Dendritic cell treated with granulocyte-macrophage colony-stimulating factor and Interleukin-4, amounts not matched to agents 40 ng/mL and 50 ng/mL, for 4 days (primary cell): ENCODE data around the gene TPRA1.
"Not testable (repeated sequence)": the region's sequence is repeated elsewhere in the genome, so short reads cannot be mapped to it uniquely, and the experiment has no call there.

Source experiments
- H3K27ac Mint-ChIP-seq: one replicate; pipeline ENCODE4 v1.8.0; 2022; ENCODE audit warnings: mild to moderate bottlenecking, mixed read lengths
- H3K27me3 Mint-ChIP-seq: one replicate; pipeline ENCODE4 v1.8.0; 2022; ENCODE audit warnings: mild to moderate bottlenecking, mixed read lengths
- H3K36me3 Mint-ChIP-seq: one replicate; pipeline ENCODE4 v1.8.0; 2022; ENCODE audit warnings: low read depth, mixed read lengths
- H3K4me1 Mint-ChIP-seq: one replicate; pipeline ENCODE4 v1.8.0; 2022; ENCODE audit warnings: low read depth, mixed read lengths
- H3K4me3 Mint-ChIP-seq: one replicate; pipeline ENCODE4 v1.8.0; 2022; ENCODE audit warnings: mild to moderate bottlenecking, moderate library complexity, mixed read lengths
- H3K9me3 Mint-ChIP-seq: one replicate; pipeline ENCODE4 v1.8.0; 2022; ENCODE audit warnings: mixed read lengths
- intact Hi-C: fragments of 100-400 bp; cut with micrococcal nuclease; formaldehyde crosslinking; loops from one replicate; pipeline ENCODE4 v1.15.0; 2022

The TPRA1 gene

DNA sequence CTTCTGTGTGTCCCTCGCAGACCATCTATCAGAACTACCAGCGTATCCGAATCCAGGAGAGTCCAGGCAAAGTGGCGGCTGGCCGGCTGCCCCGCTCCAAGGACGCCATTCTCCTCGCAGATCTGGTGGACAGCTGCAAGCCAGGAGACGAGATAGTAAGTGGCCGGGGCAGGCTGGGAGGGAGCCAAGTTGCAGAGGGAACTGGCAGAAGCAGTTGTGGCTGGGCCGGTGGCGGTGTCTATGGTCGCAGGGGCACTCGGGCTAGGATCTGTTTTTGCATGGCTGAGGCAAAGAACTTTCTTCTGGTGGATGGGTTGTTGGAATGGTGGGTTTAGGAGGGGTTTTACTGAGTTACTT is 17.8 kb upstream of the TPRA1 start:
- Mint-ChIP-seq H3K36me3 (peaks cover 68% of the 10 kb centered on the region), H3K4me3 (no peak overlapping the region), H3K9me3 (no peaks in the 10 kb centered on the region), H3K4me1 (peaks cover 21% of the 10 kb centered on the region), H3K27me3 (no peaks in the 10 kb centered on the region), H3K27ac (peak overlapping the region; percentile 8)
- intact Hi-C loops: no loop called here

DNA sequence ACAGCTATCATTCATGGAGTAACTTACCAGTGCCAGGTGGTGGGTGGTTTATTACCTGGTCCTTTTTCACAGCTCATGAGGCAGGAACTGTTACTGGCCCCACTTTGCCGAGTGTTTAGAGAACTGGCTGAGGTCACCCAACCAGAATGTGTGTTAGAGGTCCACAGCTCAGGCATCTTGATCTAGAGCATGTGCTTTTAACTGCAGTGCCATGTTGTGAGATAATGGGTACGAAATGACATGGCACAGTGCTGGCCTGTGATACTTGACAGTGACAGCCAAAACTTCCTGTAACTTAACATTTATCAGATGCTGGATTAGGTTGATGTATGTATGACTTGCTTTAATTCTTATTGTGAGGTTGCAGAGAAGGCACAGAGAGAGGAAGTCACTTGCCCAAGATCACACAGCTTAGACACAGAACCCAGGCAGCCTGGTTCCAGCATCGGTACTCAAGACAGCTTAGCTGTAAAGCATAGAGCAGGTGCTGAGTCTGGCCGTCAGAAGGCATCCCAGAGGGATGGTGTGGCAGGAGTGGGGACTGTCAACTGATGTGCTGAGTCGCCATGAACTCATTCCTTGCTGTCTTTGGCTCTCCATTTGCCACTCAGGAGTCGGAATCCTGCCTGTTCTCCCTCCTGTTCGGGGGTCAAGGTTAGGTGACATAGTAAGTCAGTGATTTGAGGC is 17.3 kb upstream of the TPRA1 start:
- intact Hi-C loops: no loop called here
- H3K36me3 Mint-ChIP-seq: peaks cover 68% of the 10 kb centered on the region
- H3K9me3 Mint-ChIP-seq: no peaks in the 10 kb centered on the region
- no peaks in the 10 kb centered on the region for H3K27me3 Mint-ChIP-seq
- H3K27ac Mint-ChIP-seq: no peak overlapping the region
- no peak overlapping the region for H3K4me3 Mint-ChIP-seq
- peaks cover 21% of the 10 kb centered on the region for H3K4me1 Mint-ChIP-seq

DNA sequence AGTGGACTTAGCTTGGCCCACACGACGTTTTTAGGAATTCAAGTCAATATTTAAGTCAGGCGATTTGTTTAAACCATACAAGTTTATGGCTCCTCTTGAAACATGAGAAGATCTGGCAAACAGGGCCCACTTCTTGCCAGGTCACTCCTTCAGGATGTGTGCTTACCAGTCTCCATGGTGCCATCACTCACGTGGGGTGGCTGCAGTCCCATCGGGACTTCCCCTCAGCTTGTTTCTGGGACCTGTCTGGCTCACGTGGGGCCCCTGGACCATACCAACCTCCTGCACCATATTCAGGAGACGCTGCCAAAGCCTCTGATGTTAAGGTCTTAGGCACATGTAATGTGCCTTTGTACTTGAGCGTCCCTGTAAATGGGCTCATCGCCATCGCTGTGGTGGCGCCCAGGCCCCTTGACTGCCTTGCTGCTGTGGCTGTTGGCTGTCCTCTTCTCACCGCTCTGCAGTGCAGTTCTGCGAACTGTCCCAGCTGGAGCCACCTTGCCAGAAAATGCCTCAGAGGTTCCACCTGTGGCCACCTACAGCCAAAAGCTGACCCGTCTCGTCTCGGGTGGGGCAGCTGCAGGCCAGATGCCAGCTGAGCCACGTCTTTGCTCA is 16.6 kb upstream of the TPRA1 start:
- Mint-ChIP-seq H3K9me3 (no peaks in the 10 kb centered on the region), H3K27me3 (no peaks in the 10 kb centered on the region), H3K4me1 (peaks cover 21% of the 10 kb centered on the region), H3K36me3 (peaks cover 71% of the 10 kb centered on the region), H3K4me3 (no peak overlapping the region), H3K27ac (no peak overlapping the region)
- intact Hi-C loops: no loop called here

DNA sequence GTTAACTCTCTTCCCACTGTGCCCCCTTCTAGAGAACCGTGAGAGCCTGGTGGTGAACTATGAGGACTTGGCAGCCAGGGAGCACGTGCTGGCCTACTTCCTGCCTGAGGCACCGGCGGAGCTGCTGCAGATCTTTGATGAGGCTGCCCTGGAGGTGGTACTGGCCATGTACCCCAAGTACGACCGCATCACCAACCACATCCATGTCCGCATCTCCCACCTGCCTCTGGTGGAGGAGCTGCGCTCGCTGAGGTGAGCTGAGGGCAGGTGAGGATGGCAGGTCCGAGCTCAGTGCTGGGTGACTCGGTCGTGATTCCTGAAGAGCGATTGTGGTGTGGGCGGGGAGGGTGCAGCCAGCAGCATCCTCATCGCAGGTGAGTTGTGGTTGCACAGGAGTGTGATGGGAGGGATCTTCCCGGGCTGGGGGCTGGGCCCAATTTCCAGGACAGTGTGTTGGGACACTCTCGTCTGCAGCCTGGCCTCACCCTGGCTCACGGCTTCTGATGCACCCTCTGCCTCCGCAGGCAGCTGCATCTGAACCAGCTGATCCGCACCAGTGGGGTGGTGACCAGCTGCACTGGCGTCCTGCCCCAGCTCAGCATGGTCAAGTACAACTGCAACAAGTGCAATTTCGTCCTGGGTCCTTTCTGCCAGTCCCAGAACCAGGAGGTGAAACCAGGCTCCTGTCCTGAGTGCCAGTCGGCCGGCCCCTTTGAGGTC is 15.7 kb upstream of the TPRA1 start:
- intact Hi-C loops: no loop called here
- H3K36me3 Mint-ChIP-seq: peaks cover 66% of the 10 kb centered on the region
- no peak overlapping the region for H3K4me3 Mint-ChIP-seq
- H3K4me1 Mint-ChIP-seq: peaks cover 21% of the 10 kb centered on the region
- H3K27ac Mint-ChIP-seq: no peak overlapping the region
- H3K9me3 Mint-ChIP-seq: no peaks in the 10 kb centered on the region
- no peaks in the 10 kb centered on the region for H3K27me3 Mint-ChIP-seq

DNA sequence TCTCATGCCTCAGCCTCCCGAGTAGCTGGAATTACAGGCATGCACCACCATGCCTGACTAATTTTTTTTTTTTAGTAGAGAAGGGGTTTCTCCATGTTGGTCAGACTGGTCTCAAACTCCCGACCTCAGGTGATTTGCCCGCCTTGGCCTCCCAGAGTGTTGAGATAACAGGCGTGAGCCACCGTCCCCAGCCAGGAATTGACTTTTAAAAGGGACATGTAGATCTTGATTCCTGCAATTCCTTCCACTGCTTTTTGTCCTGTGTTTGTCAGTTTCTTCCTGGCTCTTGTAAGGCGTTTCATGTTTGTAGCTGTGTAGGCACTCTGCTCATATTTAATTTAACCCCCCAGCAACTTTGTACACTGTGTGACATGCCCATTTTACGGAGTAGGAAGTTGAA is 15.0 kb upstream of the TPRA1 start:
- H3K4me3 Mint-ChIP-seq, H3K27ac Mint-ChIP-seq, intact Hi-C loops, H3K27me3 Mint-ChIP-seq, H3K9me3 Mint-ChIP-seq: not testable (repeated sequence)
- Mint-ChIP-seq H3K36me3 (peaks cover 59% of the 10 kb centered on the region), H3K4me1 (peaks cover 20% of the 10 kb centered on the region)

DNA sequence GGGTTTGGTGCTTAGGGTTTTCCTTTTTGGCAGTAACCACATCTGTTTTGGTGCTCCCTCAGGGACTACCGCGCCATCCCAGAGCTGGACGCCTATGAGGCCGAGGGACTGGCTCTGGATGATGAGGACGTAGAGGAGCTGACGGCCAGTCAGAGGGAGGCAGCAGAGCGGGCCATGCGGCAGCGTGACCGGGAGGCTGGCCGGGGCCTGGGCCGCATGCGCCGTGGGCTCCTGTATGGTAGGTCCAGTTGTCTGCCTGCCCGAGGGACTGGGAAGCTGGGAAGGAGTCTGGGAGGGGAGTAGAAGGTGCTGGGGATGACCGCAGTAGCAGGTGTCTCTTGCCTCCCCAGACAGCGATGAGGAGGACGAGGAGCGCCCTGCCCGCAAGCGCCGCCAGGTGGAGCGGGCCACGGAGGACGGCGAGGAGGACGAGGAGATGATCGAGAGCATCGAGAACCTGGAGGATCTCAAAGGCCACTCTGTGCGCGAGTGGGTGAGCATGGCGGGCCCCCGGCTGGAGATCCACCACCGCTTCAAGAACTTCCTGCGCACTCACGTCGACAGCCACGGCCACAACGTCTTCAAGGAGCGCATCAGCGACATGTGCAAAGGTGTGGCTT is 14.1 kb upstream of the TPRA1 start:
- Mint-ChIP-seq H3K9me3 (no peaks in the 10 kb centered on the region), H3K4me3 (no peak overlapping the region), H3K27ac (no peak overlapping the region), H3K4me1 (peaks cover 11% of the 10 kb centered on the region), H3K36me3 (peaks cover 56% of the 10 kb centered on the region), H3K27me3 (no peaks in the 10 kb centered on the region)
- intact Hi-C loops: no loop called here

DNA sequence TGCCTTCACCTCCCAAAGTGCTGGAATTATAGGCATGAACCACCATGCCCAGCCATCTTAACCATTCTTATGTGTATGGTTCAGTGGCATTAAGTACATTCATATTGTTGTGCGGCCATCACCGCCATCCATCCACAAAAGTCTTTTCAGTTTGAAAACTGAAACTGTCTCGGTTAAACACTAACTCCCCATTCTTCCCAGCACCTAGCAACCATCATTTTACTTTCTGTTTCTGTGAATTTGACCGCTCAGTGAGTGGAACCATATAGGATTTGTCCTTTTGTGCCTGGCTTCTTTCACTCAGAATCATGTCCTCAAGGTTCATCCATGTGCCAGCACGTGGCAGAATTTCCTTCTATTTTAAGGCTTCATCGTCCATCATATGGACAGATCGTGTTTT is 13.5 kb upstream of the TPRA1 start:
- intact Hi-C loops: no loop called here
- peaks cover 54% of the 10 kb centered on the region for H3K36me3 Mint-ChIP-seq
- no peaks in the 10 kb centered on the region for H3K9me3 Mint-ChIP-seq
- no peak overlapping the region for H3K27ac Mint-ChIP-seq
- no peak overlapping the region for H3K4me3 Mint-ChIP-seq
- H3K27me3 Mint-ChIP-seq: no peaks in the 10 kb centered on the region
- peaks cover 9% of the 10 kb centered on the region for H3K4me1 Mint-ChIP-seq

DNA sequence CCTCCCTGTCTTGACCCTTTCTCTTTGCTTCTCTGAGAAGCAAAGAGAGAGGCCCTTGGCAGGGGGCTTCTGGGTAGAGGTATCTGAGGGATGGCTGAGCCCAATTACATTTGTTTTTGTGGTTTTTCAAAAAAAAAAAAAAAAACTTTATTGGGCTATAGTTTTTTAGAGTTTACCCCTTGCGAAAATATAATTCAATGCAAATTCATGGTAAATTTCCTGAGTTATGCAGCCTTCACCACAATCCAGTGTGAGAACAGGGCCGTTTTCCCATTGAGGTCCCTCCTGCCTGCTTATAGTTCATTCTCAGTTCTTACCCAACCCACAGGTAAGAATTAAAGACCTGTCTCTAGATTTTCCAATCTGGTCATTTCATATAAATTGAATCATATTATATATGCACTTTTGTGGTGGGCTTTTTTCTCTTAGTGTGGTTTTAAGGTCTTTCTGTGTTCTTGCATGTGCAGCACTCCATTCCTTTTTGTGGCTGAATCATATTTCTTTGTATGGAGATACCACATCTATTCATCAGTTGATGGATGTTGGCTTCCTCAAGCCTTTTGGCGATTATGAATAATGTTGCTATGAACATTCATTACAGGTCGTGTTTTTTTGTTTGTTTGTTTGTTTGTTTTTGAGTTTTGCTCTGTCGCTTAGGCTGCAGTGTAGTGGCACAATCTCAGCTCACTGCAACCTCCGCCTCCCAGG is 10.4 kb upstream of the TPRA1 start:
- H3K9me3 Mint-ChIP-seq: no peaks in the 10 kb centered on the region
- no peak overlapping the region for H3K27ac Mint-ChIP-seq
- no peaks in the 10 kb centered on the region for H3K27me3 Mint-ChIP-seq
- H3K4me3 Mint-ChIP-seq: no peak overlapping the region
- H3K36me3 Mint-ChIP-seq: peaks cover 36% of the 10 kb centered on the region
- peaks cover 17% of the 10 kb centered on the region for H3K4me1 Mint-ChIP-seq
- intact Hi-C loops: no loop called here

DNA sequence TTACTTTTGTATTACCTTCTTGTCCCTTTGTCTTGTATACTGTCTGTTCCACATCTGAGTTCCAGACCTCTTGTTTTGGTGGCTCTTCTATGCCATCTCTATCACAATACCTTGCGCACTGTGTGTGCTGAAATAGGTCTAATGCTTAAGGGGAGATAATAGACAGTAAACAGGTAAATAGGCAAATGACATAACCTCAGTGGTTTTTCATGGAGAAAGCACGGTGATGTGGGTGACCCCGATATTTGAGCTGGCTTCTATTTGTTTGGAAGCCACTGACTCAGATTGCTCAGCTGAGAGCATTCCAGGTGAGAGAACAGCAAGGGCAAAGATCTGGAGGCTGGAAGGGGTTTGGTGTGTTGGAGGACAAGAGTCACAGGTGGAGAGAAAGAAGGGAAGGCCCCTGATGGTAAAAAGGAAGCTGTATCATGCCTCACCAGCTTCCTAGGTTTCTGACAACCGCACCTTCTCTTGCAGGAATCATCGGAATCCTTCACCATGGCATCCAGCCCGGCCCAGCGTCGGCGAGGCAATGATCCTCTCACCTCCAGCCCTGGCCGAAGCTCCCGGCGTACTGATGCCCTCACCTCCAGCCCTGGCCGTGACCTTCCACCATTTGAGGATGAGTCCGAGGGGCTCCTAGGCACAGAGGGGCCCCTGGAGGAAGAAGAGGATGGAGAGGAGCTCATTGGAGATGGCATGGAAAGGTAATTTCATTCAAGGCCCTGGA is 8.5 kb upstream of the TPRA1 start:
- Mint-ChIP-seq H3K27me3 (no peaks in the 10 kb centered on the region), H3K36me3 (peaks cover 17% of the 10 kb centered on the region), H3K4me1 (peaks cover 17% of the 10 kb centered on the region), H3K9me3 (no peaks in the 10 kb centered on the region), H3K27ac (peak overlapping the region; percentile 84), H3K4me3 (peak overlapping the region; percentile 85)
- intact Hi-C loops: loop anchor here (1.0 to 5.0 kb wide), 2 partner anchors 9 to 453 kb away; partner anchors contain the start of genes SEC61A1 and TPRA1

DNA sequence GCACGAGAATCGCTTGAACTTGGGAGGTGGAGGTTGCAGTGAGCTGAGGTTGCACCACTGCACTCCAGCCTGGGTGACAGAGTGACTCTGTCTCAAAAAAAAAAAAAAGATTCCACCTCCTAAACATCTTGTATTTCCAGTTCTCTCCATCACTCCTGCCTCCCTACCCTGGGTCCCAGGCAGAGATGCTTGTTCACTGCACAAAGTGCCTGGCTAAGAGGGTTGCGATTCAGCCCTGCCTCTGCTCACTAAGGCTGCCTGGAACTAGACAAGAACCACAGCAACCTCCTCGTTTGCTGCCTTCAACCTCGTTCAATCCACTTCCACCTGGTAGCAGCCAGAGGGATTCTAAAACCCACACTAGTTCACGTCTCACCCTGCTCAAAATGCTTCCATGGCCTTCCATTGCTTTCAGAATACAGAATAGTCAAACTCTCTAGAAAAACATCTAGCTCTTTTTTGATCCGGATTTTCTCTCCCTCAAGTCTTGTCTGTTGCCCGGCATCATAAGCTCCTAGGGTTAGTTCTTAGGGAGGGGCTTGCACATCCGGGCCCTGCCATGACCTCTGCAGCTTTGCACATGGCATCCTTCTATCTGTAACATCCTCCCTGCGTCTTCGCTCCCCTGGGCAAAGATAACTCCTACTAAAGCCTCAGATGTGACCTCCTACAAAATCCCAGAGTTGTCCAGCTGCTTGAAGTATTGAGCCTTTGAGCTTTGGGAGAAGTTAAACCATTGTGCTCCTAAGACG is 6.7 kb upstream of the TPRA1 start:
- Mint-ChIP-seq H3K9me3 (no peaks in the 10 kb centered on the region), H3K27ac (peak overlapping the region; percentile 84), H3K4me1 (peaks cover 24% of the 10 kb centered on the region), H3K27me3 (no peaks in the 10 kb centered on the region), H3K4me3 (no peak overlapping the region), H3K36me3 (peaks cover 10% of the 10 kb centered on the region)
- intact Hi-C loops: loop anchor here (5.0 kb wide), 1 partner anchor 455 kb away; the partner anchor contains the start of gene SEC61A1

DNA sequence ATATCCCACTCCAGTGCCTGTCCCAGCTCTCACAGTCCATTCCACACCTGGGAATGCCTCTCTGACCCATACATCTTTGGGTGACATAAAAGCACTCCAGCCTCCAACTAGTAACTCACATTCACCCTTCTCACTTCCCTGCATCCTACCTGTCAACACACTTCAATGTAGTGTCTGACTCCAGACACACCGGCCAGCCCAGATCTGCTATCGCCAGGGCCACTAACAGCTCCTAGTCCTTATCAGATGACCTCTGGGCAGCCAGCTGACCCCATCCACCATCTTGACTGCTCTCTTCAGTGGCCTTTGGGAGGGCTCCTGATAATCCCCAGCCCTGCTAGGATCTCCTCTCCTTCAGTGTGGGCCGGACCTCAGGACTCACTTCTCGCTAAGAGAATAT is 4.8 kb upstream of the TPRA1 start:
- intact Hi-C loops: loop anchor here (5.0 kb wide), 1 partner anchor 457 kb away; the partner anchor contains the start of gene SEC61A1
- H3K27ac Mint-ChIP-seq: peak overlapping the region; percentile 0

DNA sequence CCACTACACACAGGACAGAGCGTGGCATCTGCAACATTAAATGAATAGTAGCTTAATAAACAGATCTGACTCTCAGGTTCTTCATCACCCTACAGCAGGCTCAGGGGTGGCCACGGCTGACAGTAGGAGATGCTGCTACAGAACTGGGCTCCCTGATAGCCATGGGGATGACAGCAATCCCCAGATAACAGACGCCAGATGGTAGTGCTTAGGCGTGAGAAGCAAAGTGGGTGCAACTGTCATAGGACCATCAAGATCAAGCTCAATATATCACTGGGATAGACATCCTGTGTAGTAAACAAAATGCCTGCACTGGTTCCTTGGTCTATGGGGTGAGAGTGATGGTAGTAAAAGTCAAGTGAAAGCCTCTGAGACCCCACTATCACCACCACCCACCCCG is 2.6 kb upstream of the TPRA1 start:
- Mint-ChIP-seq H3K27me3 (no peaks in the 10 kb centered on the region), H3K9me3 (no peaks in the 10 kb centered on the region)

More for the DNA sequence above, 4.8 kb upstream of the TPRA1 start:
- Mint-ChIP-seq H3K4me1 (peaks cover 34% of the 10 kb centered on the region), H3K27me3 (no peaks in the 10 kb centered on the region), H3K9me3 (no peaks in the 10 kb centered on the region), H3K4me3 (no peak overlapping the region), H3K36me3 (peaks cover 15% of the 10 kb centered on the region)

More for the DNA sequence above, 2.6 kb upstream of the TPRA1 start:
- H3K4me1 Mint-ChIP-seq: peaks cover 37% of the 10 kb centered on the region
- peaks cover 16% of the 10 kb centered on the region for H3K36me3 Mint-ChIP-seq
- H3K27ac Mint-ChIP-seq: peak overlapping the region; percentile 98
- no peak overlapping the region for H3K4me3 Mint-ChIP-seq
- intact Hi-C loops: loop anchor here (5.0 kb wide), 1 partner anchor 79 kb away; the partner anchor contains the start of gene ABTB1
